ENCODE data around the gene PRKG2.
A peak's percentile ranks its signal among the peaks of the same experiment; 100 is the strongest.

PRKG2 gene

DNA sequence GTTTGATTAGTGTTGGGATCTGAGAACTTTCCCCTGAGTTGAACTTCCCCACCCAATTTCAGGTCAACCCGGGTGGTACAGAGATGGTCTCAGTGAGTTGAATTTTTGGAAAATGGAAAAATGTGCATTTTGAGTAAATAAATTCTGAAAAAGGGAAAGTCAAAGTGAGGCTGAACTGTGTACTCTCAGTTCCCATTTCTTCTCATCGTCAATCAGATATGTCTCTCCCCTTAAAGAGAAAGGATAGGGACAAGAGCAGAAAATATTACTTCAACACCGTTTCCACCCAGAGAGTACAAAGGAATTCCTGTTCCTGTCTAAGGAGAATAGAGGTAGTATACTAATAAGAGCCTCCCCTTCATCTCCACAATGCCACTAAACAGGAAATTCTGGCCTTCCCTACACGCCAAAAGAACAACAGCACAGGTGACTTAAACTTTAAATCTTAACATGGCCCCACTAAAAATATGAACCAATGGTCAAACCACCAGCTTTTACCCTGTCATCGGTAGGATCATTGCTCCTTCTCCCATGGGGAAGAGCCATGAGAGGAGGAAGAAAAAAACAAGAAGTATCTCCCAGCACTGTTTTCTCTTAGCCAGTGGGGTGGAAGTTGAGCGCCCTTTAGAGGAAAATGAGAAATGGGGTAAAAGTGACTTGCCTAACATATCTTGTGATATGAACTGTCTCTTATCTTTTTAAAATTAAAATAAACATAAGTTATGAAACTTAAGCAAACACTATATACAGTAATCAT is 154.3 kb downstream of the PRKG2 start:
- in situ Hi-C loops (cut with MboI; ENCODE audit: low sequenced_read_pairs, unreplicated experiment): no loop called here
- DNase-seq (ENCODE audit: low spot score): no peak
- TF ChIP-seq, protein P1, sequence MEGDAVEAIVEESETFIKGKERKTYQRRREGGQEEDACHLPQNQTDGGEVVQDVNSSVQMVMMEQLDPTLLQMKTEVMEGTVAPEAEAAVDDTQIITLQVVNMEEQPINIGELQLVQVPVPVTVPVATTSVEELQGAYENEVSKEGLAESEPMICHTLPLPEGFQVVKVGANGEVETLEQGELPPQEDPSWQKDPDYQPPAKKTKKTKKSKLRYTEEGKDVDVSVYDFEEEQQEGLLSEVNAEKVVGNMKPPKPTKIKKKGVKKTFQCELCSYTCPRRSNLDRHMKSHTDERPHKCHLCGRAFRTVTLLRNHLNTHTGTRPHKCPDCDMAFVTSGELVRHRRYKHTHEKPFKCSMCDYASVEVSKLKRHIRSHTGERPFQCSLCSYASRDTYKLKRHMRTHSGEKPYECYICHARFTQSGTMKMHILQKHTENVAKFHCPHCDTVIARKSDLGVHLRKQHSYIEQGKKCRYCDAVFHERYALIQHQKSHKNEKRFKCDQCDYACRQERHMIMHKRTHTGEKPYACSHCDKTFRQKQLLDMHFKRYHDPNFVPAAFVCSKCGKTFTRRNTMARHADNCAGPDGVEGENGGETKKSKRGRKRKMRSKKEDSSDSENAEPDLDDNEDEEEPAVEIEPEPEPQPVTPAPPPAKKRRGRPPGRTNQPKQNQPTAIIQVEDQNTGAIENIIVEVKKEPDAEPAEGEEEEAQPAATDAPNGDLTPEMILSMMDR (IDR thresholded peaks at IDR 0.05; ENCODE audit: borderline replicate concordance, control extremely low read depth, extremely low read depth, insufficient read depth, missing control alignments): no peak

DNA sequence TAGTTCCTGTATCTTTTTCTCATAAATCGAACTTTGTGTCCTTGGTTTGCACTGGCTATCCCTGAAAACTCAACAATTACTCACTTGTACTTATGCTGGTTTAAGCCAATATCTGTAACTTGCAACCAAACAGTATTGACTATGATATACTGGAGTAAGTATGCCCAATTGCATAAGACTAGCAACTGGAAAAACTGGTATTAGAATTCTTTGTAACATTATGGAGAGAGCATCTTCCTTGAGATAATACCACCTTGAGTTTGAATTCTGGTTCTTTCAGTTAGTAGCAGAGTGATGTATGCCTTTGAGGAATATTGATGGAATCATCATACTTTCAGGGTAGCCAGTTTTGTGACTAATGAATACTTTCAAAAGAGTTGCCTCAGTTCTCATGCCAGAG is 156.4 kb downstream of the PRKG2 start:
- DNase-seq (ENCODE audit: low spot score): no peak
- TF ChIP-seq, protein P1 (IDR thresholded peaks at IDR 0.05; ENCODE audit: borderline replicate concordance, control extremely low read depth, extremely low read depth, insufficient read depth, missing control alignments): no peak
- in situ Hi-C loops (cut with MboI; ENCODE audit: low sequenced_read_pairs, unreplicated experiment): no loop called here

- TF ChIP-seq, protein P1 (IDR thresholded peaks at IDR 0.05; ENCODE audit: borderline replicate concordance, control extremely low read depth, extremely low read depth, insufficient read depth, missing control alignments): peak; percentile 42
- no peak for DNase-seq (ENCODE audit: low spot score)
- in situ Hi-C loops (cut with MboI; ENCODE audit: low sequenced_read_pairs, unreplicated experiment): no loop called here
Measured at GRCh38 chr4:81052119-81053068, 162.6 kb downstream of the PRKG2 start.

DNA sequence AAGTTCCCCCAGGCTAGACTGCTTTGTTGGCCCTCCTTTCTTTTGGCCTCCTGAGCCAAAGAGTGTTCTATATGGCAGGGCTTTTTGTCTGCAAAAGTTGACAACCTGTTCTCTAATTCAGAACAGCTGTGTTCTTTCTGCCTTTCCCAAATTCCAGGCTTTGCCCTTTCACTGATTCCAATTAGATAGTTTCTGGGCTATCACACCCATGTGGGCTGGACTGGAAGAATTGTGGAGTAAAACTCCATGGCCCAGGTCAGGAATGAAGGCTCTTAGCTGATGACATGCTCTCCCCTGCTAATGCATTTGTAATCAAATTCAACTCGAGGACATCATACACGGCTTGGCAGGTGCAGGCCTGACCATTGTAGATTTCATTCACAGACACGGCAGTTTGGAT is 165.1 kb downstream of the PRKG2 start:
- in situ Hi-C loops (cut with MboI; ENCODE audit: low sequenced_read_pairs, unreplicated experiment): loop anchor here (10.0 kb wide), 1 partner anchor 435 kb away; no protein-coding TSS in a partner anchor
- TF ChIP-seq, protein P1 (IDR thresholded peaks at IDR 0.05; ENCODE audit: borderline replicate concordance, control extremely low read depth, extremely low read depth, insufficient read depth, missing control alignments): no peak
- DNase-seq (ENCODE audit: low spot score): no peak

DNA sequence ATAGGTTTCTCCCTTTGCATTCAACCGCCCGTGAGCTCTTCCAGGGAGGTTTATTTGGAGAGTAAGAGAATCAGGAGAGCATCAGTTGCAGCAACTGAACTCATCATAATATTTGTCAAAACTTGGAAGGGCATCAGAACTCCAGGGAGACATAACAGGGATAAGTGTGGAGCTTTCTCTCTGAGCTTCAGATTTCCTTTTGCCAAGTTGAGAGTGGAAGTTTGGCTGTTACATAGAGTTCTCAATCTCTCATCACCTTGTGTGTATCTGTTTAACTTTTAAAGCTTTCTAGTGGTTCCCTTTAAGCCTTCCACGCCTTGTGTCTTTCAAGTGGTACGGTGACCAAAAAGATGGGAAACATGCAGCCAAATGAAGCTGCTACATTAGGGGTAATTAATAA is 165.7 kb downstream of the PRKG2 start:
- in situ Hi-C loops (cut with MboI; ENCODE audit: low sequenced_read_pairs, unreplicated experiment): loop anchor here (10.0 kb wide), 1 partner anchor 435 kb away; no protein-coding TSS in a partner anchor
- DNase-seq (ENCODE audit: low spot score): no peak
- TF ChIP-seq, protein P1 (IDR thresholded peaks at IDR 0.05; ENCODE audit: borderline replicate concordance, control extremely low read depth, extremely low read depth, insufficient read depth, missing control alignments): no peak

DNA sequence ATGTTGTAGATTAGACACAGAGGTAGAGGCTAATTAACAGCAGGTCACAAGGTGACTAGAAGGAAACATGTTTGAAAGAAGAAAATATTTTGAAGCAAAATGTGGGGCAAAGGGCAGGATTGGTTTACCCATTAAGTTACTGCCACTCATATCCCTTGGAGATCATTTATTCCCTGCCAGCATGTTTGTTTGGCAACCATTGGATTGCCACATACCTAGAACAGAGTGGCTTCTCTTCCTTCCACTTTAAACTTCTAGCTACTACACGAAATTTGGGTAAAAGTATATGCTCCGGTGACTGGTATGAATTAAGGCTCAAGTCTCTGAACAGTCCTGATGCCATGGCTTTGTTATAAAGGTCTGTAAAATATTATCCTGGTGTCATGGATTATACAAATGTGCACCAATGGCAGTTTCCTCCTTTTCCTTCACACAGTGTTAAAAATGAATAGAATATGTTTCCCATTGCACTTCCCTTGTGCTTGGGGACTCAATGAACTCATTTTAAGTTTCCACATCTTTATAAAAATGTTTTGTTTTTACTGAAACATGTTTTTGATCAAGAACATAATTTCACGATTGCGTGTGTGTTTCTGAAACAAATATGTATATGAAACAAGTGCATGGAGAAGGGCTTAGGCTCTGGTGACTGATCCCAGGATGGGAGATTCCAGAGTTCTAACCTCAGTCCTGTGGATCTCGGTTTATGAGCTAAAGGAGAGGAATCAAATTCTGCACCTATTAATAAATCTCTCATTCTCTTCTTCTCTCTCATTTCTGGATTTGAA is 172.2 kb downstream of the PRKG2 start:
- TF ChIP-seq, protein P1 (IDR thresholded peaks at IDR 0.05; ENCODE audit: borderline replicate concordance, control extremely low read depth, extremely low read depth, insufficient read depth, missing control alignments): no peak
- in situ Hi-C loops (cut with MboI; ENCODE audit: low sequenced_read_pairs, unreplicated experiment): loop anchor here (10.0 kb wide), 1 partner anchor 428 kb away; no protein-coding TSS in a partner anchor
- DNase-seq (ENCODE audit: low spot score): no peak

Data from GM13976 (cell line).